Measurements from ENCODE around the gene RILPL2. TPM values are rescaled to one million over a fixed set of nuclear protein-coding genes. Genes with fewer than 3 reads are reported as not detected.

Gene RILPL2
- total RNA-seq, 2 donors from 2014 or later: 3.1 to 4.6 TPM

DNA sequence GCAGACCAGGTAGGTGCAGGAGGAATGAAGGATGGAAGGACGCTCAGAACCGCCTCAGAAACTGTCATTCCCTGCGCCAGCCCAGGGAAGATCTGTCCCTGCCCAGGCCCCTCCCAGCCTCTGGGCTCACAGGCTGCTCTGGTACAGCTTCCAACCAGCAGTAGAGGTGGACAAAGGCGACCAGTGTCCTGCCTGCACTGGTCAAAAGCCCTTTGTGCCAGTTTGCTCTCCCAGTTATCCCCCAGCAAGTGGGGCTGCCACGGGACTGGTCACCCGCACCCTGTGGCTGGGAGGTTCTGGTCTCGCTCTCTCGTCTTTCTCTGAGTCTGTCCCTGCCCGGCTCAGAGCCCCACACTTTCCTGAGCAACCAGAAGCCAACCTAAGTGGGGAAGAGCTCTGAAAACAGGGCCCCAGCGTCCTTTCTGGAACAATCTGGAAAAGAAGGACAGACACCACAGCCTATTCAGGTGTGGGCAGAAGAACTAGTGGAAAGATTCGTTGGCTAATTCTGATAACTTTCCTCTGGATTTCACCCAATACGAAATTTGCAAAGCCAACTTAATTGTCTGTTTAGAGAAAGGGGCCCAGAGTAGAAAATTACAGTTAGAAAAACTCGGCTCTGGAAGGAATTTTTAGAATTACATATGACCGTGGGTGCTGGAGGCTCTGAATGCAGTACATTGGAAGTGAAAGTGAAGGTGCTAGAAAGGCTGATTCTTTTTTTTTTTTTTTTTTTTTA is 43.1 kb upstream of the RILPL2 start:
- Histone ChIP-seq H3K36me3 (peaks cover 51% of the 10 kb centered on the region), H3K27me3 (no peaks in the 10 kb centered on the region)

DNA sequence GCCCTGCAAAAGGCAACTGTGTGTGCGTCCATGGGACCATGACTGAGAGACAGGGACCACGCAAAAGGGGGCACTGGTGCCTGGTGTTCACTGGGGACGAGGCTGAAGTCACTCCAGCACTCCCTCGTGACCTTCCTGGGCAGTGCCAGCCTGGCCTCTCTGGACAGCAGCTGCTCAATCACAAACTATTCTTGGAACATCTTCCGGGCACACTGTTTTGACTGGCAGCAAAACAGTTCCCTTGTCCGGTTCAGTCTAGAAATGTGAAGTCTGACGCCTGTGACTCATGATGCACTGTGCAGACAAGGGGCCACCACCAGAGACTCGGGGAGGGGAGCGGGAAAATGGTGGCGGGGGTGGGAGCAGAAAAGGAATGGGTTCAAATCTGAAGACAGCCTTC is 42.3 kb upstream of the RILPL2 start:
- peak; percentile 74 for DNase-seq (ENCODE audit: low spot score)
- Histone ChIP-seq H3K27ac (peak overlapping the region; percentile 92 to 97), H3K4me1 (peaks cover 0 to 38% of the 10 kb centered on the region in 2 donors), H3K4me3 (no peak overlapping the region), H3K9me3 (no peaks in the 10 kb centered on the region), H3K36me3 (peaks cover 43% of the 10 kb centered on the region), H3K27me3 (no peaks in the 10 kb centered on the region)
- TF ChIP-seq, protein P1, sequence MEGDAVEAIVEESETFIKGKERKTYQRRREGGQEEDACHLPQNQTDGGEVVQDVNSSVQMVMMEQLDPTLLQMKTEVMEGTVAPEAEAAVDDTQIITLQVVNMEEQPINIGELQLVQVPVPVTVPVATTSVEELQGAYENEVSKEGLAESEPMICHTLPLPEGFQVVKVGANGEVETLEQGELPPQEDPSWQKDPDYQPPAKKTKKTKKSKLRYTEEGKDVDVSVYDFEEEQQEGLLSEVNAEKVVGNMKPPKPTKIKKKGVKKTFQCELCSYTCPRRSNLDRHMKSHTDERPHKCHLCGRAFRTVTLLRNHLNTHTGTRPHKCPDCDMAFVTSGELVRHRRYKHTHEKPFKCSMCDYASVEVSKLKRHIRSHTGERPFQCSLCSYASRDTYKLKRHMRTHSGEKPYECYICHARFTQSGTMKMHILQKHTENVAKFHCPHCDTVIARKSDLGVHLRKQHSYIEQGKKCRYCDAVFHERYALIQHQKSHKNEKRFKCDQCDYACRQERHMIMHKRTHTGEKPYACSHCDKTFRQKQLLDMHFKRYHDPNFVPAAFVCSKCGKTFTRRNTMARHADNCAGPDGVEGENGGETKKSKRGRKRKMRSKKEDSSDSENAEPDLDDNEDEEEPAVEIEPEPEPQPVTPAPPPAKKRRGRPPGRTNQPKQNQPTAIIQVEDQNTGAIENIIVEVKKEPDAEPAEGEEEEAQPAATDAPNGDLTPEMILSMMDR (IDR thresholded peaks at IDR 0.05): no peak

More for the DNA sequence above, 43.1 kb upstream of the RILPL2 start:
- no peak for DNase-seq (ENCODE audit: low spot score)
- Histone ChIP-seq H3K4me1 (peaks cover 0 to 33% of the 10 kb centered on the region in 2 donors), H3K4me3 (no peak overlapping the region), H3K27ac (peak overlapping the region; percentile 92 to 97), H3K9me3 (no peaks in the 10 kb centered on the region)
- TF ChIP-seq, protein P1 (IDR thresholded peaks at IDR 0.05): no peak

DNA sequence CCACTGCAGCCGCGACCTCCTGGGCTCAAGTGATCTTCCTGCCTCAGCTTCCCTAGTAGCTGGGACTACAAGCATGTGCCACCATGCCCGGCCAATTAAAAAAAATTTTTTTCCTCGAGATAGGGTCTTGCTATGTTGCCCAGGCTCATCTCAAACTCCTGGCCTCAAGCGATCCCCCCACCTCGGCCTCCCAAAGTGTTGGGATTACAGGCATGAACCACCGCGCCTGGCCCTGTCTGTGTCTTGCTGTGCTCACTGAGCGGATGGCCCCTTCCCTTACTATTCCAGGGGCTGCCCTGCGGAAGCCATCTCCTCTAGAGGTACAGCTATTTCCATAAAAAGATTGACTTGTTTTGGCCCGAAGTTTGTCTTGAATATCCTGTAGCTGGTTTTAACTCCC is 41.6 kb upstream of the RILPL2 start:
- no peak for DNase-seq (ENCODE audit: low spot score)
- peaks cover 42% of the 10 kb centered on the region for H3K36me3 ChIP-seq
- no peak overlapping the region for H3K4me3 ChIP-seq
- peak overlapping the region; percentile 92 to 97 for H3K27ac ChIP-seq
- TF ChIP-seq, protein P1 (IDR thresholded peaks at IDR 0.05): no peak
- no peaks in the 10 kb centered on the region for H3K27me3 ChIP-seq
- H3K4me1 ChIP-seq: peaks cover 0 to 40% of the 10 kb centered on the region in 2 donors
- H3K9me3 ChIP-seq: no peaks in the 10 kb centered on the region

DNA sequence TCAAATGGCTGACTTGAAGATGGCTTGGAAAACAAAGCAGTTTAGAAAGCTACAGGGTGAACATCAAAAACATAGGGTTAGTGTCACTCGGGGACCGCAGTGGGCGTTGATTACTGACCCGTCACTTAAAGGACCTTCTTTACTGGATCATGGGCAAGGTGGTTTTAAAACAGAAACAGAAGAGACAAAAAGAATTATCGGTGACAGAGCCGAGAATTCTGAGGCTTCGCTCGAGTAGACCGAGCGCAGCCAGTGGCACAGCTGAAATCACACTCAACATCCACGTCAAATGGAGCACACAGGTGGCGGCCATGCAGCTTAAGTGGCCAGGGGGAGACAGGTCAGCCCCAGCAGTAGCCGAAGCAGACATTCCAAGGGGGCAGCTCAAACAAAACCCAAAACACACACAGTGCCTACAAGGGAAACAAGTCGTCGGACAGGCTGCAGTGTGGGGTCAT is 38.8 kb upstream of the RILPL2 start:
- Histone ChIP-seq H3K4me3 (no peak overlapping the region), H3K4me1 (peaks cover 0 to 56% of the 10 kb centered on the region in 2 donors), H3K9me3 (no peaks in the 10 kb centered on the region), H3K27ac (peak overlapping the region; percentile 92 to 97), H3K27me3 (no peaks in the 10 kb centered on the region), H3K36me3 (peaks cover 49% of the 10 kb centered on the region)
- TF ChIP-seq, protein P1 (IDR thresholded peaks at IDR 0.05): no peak
- DNase-seq (ENCODE audit: low spot score): no peak

DNA sequence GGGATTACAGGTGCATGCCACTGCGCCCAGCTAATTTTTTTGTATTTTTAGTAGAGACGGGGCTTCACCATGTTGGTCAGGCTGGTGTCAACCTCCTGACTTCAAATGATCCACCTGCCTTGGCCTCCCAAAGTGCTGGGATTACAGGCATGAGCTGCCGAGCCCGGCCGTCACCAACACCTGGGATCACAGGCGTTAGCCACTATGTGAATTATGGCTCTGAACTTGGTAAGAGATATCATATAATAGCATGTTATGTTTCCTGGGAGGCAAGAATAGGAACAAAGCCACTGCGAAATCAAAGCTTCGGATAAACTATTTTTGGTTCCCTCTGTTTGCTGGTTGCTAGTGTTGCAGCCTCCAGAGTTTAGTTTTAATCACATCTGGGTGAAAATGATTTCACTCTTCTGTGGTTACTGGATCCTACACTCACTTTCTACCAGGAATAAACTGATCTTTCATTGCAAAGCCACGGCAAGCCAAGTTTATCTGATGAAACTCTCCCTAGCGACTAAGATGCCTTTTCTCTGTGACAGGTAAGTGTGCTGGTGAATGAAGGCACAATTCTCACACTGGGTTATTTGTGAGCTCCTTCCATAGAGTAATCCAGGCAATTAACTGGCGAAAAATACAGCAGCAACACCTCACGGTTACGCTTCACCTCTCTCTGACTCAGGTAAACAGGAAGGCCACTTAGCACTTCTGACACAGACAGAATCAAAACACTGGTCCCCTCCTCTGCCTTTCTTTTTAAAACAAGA is 38.2 kb upstream of the RILPL2 start:
- Histone ChIP-seq H3K9me3 (no peaks in the 10 kb centered on the region), H3K36me3 (peaks cover 53% of the 10 kb centered on the region), H3K4me1 (peaks cover 0 to 50% of the 10 kb centered on the region in 2 donors), H3K4me3 (no peak overlapping the region), H3K27me3 (no peaks in the 10 kb centered on the region), H3K27ac (peak overlapping the region; percentile 92 to 97)
- DNase-seq (ENCODE audit: low spot score): no peak
- TF ChIP-seq, protein P1 (IDR thresholded peaks at IDR 0.05): no peak
